Superior temporal gyrus (tissue), 1 donor: Measurements from ENCODE around the gene EPB41L2.

ENCODE experiments used
- DNase-seq: peaks from one replicate; pipeline ENCODE4 v3.0.0-alpha.2; 2016; ENCODE audit errors: extremely low spot score

Gene EPB41L2

GRCh38 chr6:130869681-130870080 lies 193.4 kb downstream of the EPB41L2 start:
- no peak for DNase-seq

- no peak for DNase-seq
Observed at GRCh38 chr6:130865793-130866192, 197.3 kb downstream of the EPB41L2 start.

- DNase-seq, result no peak
Observed at GRCh38 chr6:130864344-130864743, 198.7 kb downstream of the EPB41L2 start.

- no peak for DNase-seq
Observed at GRCh38 chr6:130863415-130864230, 199.4 kb downstream of the EPB41L2 start.

- no peak for DNase-seq
Observed at GRCh38 chr6:130862370-130862769, 200.7 kb downstream of the EPB41L2 start.

GRCh38 chr6:130859161-130859867 lies 203.7 kb downstream of the EPB41L2 start:
- DNase-seq, result no peak

- DNase-seq, result no peak
Observed at GRCh38 chr6:130858498-130859160, 204.4 kb downstream of the EPB41L2 start.

- no peak for DNase-seq
Observed at GRCh38 chr6:130858054-130858453, 205.0 kb downstream of the EPB41L2 start.

GRCh38 chr6:130853555-130854183 lies 209.4 kb downstream of the EPB41L2 start:
- no peak for DNase-seq

- no peak for DNase-seq
Observed at GRCh38 chr6:130852844-130853554, 210.0 kb downstream of the EPB41L2 start.

GRCh38 chr6:130851026-130851425 lies 212.0 kb downstream of the EPB41L2 start:
- DNase-seq, result no peak

- DNase-seq, result no peak
Observed at GRCh38 chr6:130849594-130849993, 213.5 kb downstream of the EPB41L2 start.

GRCh38 chr6:130848945-130849344 lies 214.1 kb downstream of the EPB41L2 start:
- DNase-seq, result no peak

- no peak for DNase-seq
Observed at GRCh38 chr6:130847001-130847910, 215.8 kb downstream of the EPB41L2 start.

GRCh38 chr6:130846501-130846900 lies 216.5 kb downstream of the EPB41L2 start:
- DNase-seq, result no peak

- peak; percentile 64 for DNase-seq
Observed at GRCh38 chr6:130843575-130844320, 219.3 kb downstream of the EPB41L2 start.

- DNase-seq, result no peak
Observed at GRCh38 chr6:130841128-130841728, 221.8 kb downstream of the EPB41L2 start.

- no peak for DNase-seq
Observed at GRCh38 chr6:130840050-130840449, 223.0 kb downstream of the EPB41L2 start.

GRCh38 chr6:130839379-130839778 lies 223.7 kb downstream of the EPB41L2 start:
- no peak for DNase-seq
